Loucy (cell line): Measurements from ENCODE around the gene LRRFIP1.

ENCODE experiments used
- H2AFZ ChIP-seq: fragments of 200-600 bp; sonication (generic); 2 replicates; pipeline ENCODE4 v1.6.0; 2016; ENCODE audit warnings: antibody characterized with exemption, mild to moderate bottlenecking, low read length, moderate library complexity
- H3F3A ChIP-seq: fragments of 200-600 bp; 2 replicates; pipeline ENCODE4 v1.6.0; 2016; ENCODE audit warnings: antibody characterized with exemption, low read depth, mild to moderate bottlenecking
- H3K27me3 ChIP-seq: fragments of 200-600 bp; sonication (generic); 2 replicates; pipeline ENCODE4 v1.6.1; 2014; ENCODE audit warnings: low read length, mild to moderate bottlenecking; ENCODE audit not compliant: insufficient read depth, poor library complexity, severe bottlenecking
- H3K36me3 ChIP-seq: fragments of 200-600 bp; sonication (generic); 2 replicates; pipeline ENCODE4 v1.6.1; 2016; ENCODE audit warnings: low read length; ENCODE audit not compliant: insufficient read depth
- H3K4me1 ChIP-seq: fragments of 200-600 bp; sonication (generic); 2 replicates; pipeline ENCODE4 v1.5.1; 2014; ENCODE audit warnings: low read length, mild to moderate bottlenecking; ENCODE audit not compliant: insufficient read depth, poor library complexity, severe bottlenecking
- H3K4me2 ChIP-seq: fragments of 200-600 bp; sonication (generic); 2 replicates; pipeline ENCODE4 v1.6.0; 2014; ENCODE audit warnings: antibody characterized with exemption, low read length, low read depth, mild to moderate bottlenecking; ENCODE audit not compliant: poor library complexity, severe bottlenecking
- H3K4me3 ChIP-seq: fragments of 200-600 bp; sonication (generic); 2 replicates; pipeline ENCODE4 v1.5.1; 2014; ENCODE audit warnings: low read length, mild to moderate bottlenecking, mixed read lengths; ENCODE audit not compliant: poor library complexity, severe bottlenecking
- H3K79me2 ChIP-seq: fragments of 200-600 bp; sonication (generic); 2 replicates; pipeline ENCODE4 v1.6.1; 2014; ENCODE audit warnings: low read length; ENCODE audit not compliant: insufficient read depth
- H3K9ac ChIP-seq: fragments of 200-600 bp; sonication (generic); 2 replicates; pipeline ENCODE4 v1.6.0; 2014; ENCODE audit warnings: mild to moderate bottlenecking, low read depth, low read length, moderate library complexity; ENCODE audit not compliant: poor library complexity, severe bottlenecking
- H3K9me2 ChIP-seq: fragments of 200-600 bp; sonication (generic); replicated peaks from 2 replicates; pipeline ENCODE4 v1.6.1; 2016; ENCODE audit warnings: low read depth, low read length, mixed read lengths
- H3K9me3 ChIP-seq: fragments of 200-600 bp; sonication (generic); 2 replicates; pipeline ENCODE4 v1.6.1; 2014; ENCODE audit warnings: mild to moderate bottlenecking, antibody characterized with exemption, low read length, low read depth; ENCODE audit not compliant: insufficient read depth
- H4K20me1 ChIP-seq: fragments of 200-600 bp; sonication (generic); 2 replicates; pipeline ENCODE4 v1.6.0; 2014; ENCODE audit warnings: antibody characterized with exemption, low read length, mild to moderate bottlenecking; ENCODE audit not compliant: insufficient read depth, poor library complexity, severe bottlenecking
- CTCF ChIP-seq: fragments of 200-600 bp; sonication (generic); conservative IDR thresholded peaks from 2 replicates; pipeline ENCODE4 v1.5.1; 2014; ENCODE audit warnings: mild to moderate bottlenecking, antibody characterized with exemption, low read length
- EZH2phosphoT487 ChIP-seq: fragments of 200-600 bp; IDR thresholded peaks from 2 replicates; pipeline ENCODE4 v1.6.1; 2018; ENCODE audit warnings: antibody characterized with exemption, mild to moderate bottlenecking, moderate library complexity, borderline replicate concordance

The LRRFIP1 gene

GRCh38 chr2:237644381-237644703 lies 17.0 kb downstream of the LRRFIP1 start:
- no peaks in the 10 kb centered on the region for H3K36me3 ChIP-seq
- TF ChIP-seq EZH2phosphoT487 (no peak), CTCF (no peak)

DNA sequence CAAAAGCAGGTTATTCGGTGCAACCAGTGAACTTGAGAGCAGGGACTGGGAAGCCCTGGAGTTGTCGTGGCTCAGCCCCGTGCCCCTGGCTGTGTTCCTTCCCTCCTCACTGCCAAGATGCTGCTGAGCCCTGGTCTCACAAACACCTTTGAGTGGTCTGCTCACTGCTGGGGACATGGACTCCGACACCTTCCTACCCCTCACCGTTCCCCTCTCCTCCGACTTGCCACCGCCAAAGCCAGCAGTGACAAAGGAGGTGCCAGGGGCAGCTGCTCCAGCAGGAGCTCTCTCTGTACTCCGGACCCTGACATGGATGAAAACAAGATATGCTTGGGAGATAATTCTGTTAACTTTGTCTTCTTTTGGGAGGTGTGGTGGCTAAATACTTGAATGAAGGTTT lies 17.9 kb downstream of the LRRFIP1 start:
- Histone ChIP-seq H3K9me2 (no peaks in the 10 kb centered on the region), H3K4me1 (no peaks in the 10 kb centered on the region), H3K79me2 (no peaks in the 10 kb centered on the region), H3K4me3 (no peak overlapping the region), H3K4me2 (no peak overlapping the region), H3K36me3 (no peaks in the 10 kb centered on the region), H2AFZ (no peak overlapping the region), H3K9ac (no peak overlapping the region), H3F3A (no peaks in the 10 kb centered on the region), H3K27me3 (peaks cover 2% of the 10 kb centered on the region), H3K9me3 (no peaks in the 10 kb centered on the region), H4K20me1 (no peaks in the 10 kb centered on the region)
- TF ChIP-seq CTCF (no peak), EZH2phosphoT487 (no peak)

More at GRCh38 chr2:237644381-237644703, 17.0 kb downstream of the LRRFIP1 start:
- no peak overlapping the region for H3K4me2 ChIP-seq
- H3K9ac ChIP-seq: no peak overlapping the region
- H3K79me2 ChIP-seq: no peaks in the 10 kb centered on the region
- H3K9me3 ChIP-seq: no peaks in the 10 kb centered on the region
- H4K20me1 ChIP-seq: no peaks in the 10 kb centered on the region
- H2AFZ ChIP-seq: no peak overlapping the region
- no peaks in the 10 kb centered on the region for H3K9me2 ChIP-seq
- no peak overlapping the region for H3K4me3 ChIP-seq
- no peaks in the 10 kb centered on the region for H3K4me1 ChIP-seq
- no peaks in the 10 kb centered on the region for H3F3A ChIP-seq
- no peaks in the 10 kb centered on the region for H3K27me3 ChIP-seq

GRCh38 chr2:237647176-237648015 lies 20.0 kb downstream of the LRRFIP1 start:
- no peak overlapping the region for H2AFZ ChIP-seq
- no peak overlapping the region for H3K9ac ChIP-seq
- H3K4me3 ChIP-seq: no peak overlapping the region
- H3K27me3 ChIP-seq: peaks cover 3% of the 10 kb centered on the region
- no peaks in the 10 kb centered on the region; the same call in 1 of the 2 replicates for H3K9me3 ChIP-seq
- no peak overlapping the region for H3K4me2 ChIP-seq
- H3K36me3 ChIP-seq: no peaks in the 10 kb centered on the region
- no peaks in the 10 kb centered on the region for H4K20me1 ChIP-seq
- no peaks in the 10 kb centered on the region for H3K9me2 ChIP-seq
- H3F3A ChIP-seq: no peaks in the 10 kb centered on the region
- TF ChIP-seq EZH2phosphoT487 (no peak), CTCF (no peak)
- H3K4me1 ChIP-seq: no peaks in the 10 kb centered on the region
- no peaks in the 10 kb centered on the region for H3K79me2 ChIP-seq
